ENCODE measurements around the gene PSME1. TPM values are rescaled to one million over a fixed set of nuclear protein-coding genes. Genes with fewer than 3 reads are reported as not detected.

Gene PSME1
- total RNA-seq, 1 donor from 2014 or later, result 61.3 TPM

- DNase-seq (ENCODE audit: low spot score), result peak; percentile 50
- intact Hi-C loops (cut with DNase I), result no loop called here
Measured at GRCh38 chr14:24122898-24123297, 13.1 kb upstream of the PSME1 start.

- peak; percentile 51 for DNase-seq (ENCODE audit: low spot score)
- intact Hi-C loops (cut with DNase I), result no loop called here
Measured at GRCh38 chr14:24123424-24124417, 12.3 kb upstream of the PSME1 start.

GRCh38 chr14:24126939-24127338, 9.1 kb upstream of the PSME1 start:
- intact Hi-C loops (cut with DNase I), result no loop called here

DNA sequence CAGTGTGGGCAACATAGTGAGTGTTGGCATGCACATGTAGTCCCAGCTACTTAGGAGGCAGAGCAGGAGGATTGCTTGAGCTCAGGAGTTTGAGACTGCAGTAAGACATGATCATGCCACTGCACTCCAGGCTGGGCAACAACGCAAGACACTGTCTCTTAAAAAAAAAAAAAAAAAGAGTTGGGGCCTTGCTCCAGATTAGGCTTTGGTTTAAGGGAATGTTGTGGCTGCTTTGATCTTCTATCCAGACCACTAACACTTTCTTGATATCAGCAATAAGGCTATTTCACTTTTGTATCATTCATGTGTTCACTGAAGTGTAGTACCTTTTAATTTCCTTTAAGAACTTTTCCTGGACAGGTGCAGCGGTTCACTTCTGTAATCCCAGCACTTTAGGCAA, 8.3 kb upstream of the PSME1 start:
- intact Hi-C loops (cut with DNase I), result no loop called here
- DNase-seq (ENCODE audit: low spot score), result peak; percentile 66

More at GRCh38 chr14:24126939-24127338, 9.1 kb upstream of the PSME1 start:
- no peak for DNase-seq (ENCODE audit: low spot score)

DNA sequence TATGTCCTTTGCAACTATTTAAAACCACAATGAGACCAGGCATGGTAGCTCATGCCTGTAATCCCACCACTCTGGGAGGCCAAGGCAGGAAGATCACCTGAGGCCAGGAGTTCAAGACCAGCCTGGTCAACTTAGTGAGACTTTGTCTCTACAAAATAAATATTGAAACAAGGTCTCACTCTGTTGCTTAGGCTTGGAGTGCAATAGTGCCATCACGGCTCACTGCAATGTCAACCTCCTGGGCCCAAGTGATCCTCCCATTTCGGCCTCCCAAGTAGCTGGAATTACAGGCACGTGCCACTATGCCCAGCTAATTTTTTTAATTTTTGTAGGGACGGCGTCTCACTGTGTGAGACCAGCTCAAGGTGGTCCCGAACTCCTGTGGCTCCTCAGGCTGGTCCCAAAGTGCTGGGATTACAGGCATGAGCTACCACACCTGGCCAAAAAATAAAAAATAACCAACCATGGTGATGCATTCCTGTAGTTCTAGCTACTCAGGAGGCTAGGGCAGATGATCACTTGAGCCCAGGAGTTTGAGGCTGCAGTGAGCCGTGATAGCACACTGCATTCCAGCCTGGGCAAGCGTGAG, 6.5 kb upstream of the PSME1 start:
- DNase-seq (ENCODE audit: low spot score), result no peak

GRCh38 chr14:24130380-24130716, 5.6 kb upstream of the PSME1 start, which contains the start of gene FITM1:
TSS of gene FITM1 (plus strand) at chr14:24130659. CDS start at chr14:24131564, 905 bp downstream.
- intact Hi-C loops (cut with DNase I), result no loop called here
- no peak for DNase-seq (ENCODE audit: low spot score)

More for the DNA sequence above, 6.5 kb upstream of the PSME1 start:
- intact Hi-C loops (cut with DNase I), result no loop called here

DNA sequence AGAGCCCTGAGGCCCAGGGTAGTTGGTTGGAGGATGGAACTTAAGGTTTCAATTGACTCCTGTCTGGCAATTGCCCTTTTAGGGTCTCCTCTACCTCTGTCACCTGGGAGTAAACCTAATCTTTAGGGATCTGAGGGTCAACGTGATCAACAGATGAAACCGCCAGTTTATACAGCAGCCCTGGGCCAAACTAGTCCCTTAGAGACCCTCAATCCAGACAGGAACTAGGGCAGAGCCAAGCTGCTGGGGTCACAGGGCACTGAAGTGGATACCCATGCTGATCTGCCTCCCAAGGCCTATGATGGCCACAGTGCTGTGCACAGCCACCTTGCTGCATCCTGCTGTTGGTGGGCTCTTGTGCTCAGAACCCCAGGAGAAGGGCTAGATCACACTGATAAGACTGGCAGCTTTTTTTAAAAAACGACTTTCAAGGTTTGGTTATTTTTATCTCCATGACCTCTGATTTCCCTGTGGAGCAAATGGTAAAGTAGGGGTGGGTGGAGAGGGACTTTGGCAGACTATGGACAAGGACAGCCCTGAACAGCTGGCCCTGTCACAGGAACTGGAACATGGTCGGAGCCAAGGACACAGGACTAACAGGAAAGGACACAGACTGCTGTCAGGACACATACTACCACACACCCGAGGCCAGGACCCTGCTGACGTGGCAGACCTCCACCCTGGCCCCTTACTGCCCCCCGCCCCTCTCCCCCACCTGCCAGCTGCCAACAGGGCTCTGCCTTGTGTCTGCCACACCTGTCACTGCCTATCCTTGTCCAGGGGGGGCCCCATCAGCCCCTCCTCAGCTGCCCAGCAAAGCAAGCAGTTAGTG, 5.1 kb upstream of the PSME1 start:
- intact Hi-C loops (cut with DNase I), result no loop called here

GRCh38 chr14:24131549-24131966, 4.4 kb upstream of the PSME1 start:
- no peak for DNase-seq (ENCODE audit: low spot score)

More for the DNA sequence above, 5.1 kb upstream of the PSME1 start:
- DNase-seq (ENCODE audit: low spot score), result peak; percentile 84

GRCh38 chr14:24132061-24132685, 3.8 kb upstream of the PSME1 start:
- DNase-seq (ENCODE audit: low spot score), result no peak
- intact Hi-C loops (cut with DNase I), result no loop called here

More at GRCh38 chr14:24131549-24131966, 4.4 kb upstream of the PSME1 start:
- intact Hi-C loops (cut with DNase I), result no loop called here

GRCh38 chr14:24132976-24133375, 3.0 kb upstream of the PSME1 start:
- intact Hi-C loops (cut with DNase I), result no loop called here
- DNase-seq (ENCODE audit: low spot score), result no peak

DNA sequence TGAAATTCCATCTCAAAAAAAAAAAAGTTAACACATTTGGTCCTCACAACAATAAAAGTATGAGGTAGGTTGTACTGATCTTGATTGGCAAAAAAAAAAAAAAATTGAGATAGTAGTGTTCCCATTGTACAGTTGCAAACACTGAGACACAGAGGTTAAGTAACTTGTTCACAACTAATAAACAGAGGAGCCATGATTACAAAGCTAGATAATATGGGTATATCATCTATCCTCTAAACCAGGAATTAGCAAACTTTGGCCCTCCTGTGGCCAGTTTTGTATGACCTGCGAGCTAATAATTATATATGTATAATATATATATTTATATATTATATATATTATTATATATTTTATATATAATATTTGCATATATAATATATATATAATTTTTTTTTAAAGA, 2.3 kb upstream of the PSME1 start:
- intact Hi-C loops (cut with DNase I), result no loop called here

GRCh38 chr14:24135584-24135833, 485 bp upstream of the PSME1 start:
- DNase-seq (ENCODE audit: low spot score), result no peak
- intact Hi-C loops (cut with DNase I), result no loop called here

More for the DNA sequence above, 2.3 kb upstream of the PSME1 start:
- DNase-seq (ENCODE audit: low spot score), result no peak

GRCh38 chr14:24136684-24137528, 912 bp downstream of the PSME1 start:
- intact Hi-C loops (cut with DNase I), result loop anchor here (2.0 kb wide), 1 partner anchor 24 kb away; the partner anchor contains the start of gene IRF9
- no peak for DNase-seq (ENCODE audit: low spot score)

- intact Hi-C loops (cut with DNase I), result loop anchor here (2.0 kb wide), 1 partner anchor 23 kb away; the partner anchor contains the start of gene IRF9
- DNase-seq (ENCODE audit: low spot score), result no peak
Measured at GRCh38 chr14:24137529-24138395, 1.8 kb downstream of the PSME1 start.

GRCh38 chr14:24138396-24139271, 2.6 kb downstream of the PSME1 start:
- intact Hi-C loops (cut with DNase I), result no loop called here
- no peak for DNase-seq (ENCODE audit: low spot score)

DNA sequence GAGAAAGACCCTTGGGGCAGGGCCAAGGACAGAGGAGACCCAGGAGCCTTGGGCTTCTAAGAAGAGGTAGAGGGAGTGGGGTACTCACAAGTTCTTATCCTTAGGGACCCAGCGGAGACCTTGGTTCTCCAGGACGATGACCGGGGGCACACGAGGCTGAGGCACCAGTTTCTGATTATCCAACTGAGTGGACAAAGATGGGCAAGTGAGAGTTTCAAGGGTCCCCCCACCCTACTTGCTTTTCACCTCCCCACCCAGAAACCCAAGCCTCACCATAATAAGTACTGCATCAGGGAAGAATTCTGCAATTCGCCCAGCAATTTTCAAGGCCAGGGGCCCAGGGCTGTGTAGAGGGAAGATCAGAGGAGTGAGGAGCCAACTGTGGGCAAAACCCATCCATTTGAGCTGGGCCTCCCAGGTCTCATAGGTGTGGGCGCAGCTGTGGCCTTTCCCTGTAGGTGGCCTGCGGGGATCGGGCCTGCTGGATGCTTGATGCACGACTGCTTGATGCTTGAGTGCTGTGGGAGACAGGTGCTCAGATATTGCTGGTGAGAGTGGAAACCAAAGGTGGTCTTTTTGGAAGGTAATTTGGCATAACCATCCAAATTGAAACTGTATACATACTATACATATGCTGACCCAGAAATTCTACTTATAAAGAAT, 3.4 kb downstream of the PSME1 start:
- intact Hi-C loops (cut with DNase I), result no loop called here
- DNase-seq (ENCODE audit: low spot score), result no peak

Data from cardiac septum (tissue), 1 donor.